Endothelial cell (in vitro differentiated cells): ENCODE data around the gene GIPC2. TPM values are rescaled to one million over a fixed set of nuclear protein-coding genes. Genes with fewer than 3 reads are reported as not detected.
A peak's percentile ranks its signal among the peaks of the same experiment; 100 is the strongest.

ENCODE experiments used
- DNase-seq: peaks from one replicate; pipeline ENCODE4 v3.0.0; 2021; ENCODE audit warnings: low spot score
- H3K27ac Mint-ChIP-seq: one replicate; pipeline ENCODE4 v1.8.0; 2021; ENCODE audit warnings: mixed read lengths, inconsistent platforms; ENCODE audit not compliant: unreplicated experiment
- H3K27me3 Mint-ChIP-seq: one replicate; pipeline ENCODE4 v1.8.0; 2021; ENCODE audit warnings: mild to moderate bottlenecking, moderate library complexity, mixed read lengths, inconsistent platforms; ENCODE audit not compliant: unreplicated experiment
- H3K36me3 Mint-ChIP-seq: one replicate; pipeline ENCODE4 v1.8.0; 2021; ENCODE audit warnings: mild to moderate bottlenecking, low read depth, mixed read lengths, inconsistent platforms; ENCODE audit not compliant: unreplicated experiment
- H3K4me1 Mint-ChIP-seq: one replicate; pipeline ENCODE4 v1.8.0; 2021; ENCODE audit warnings: mild to moderate bottlenecking, mixed read lengths, inconsistent platforms; ENCODE audit not compliant: unreplicated experiment
- H3K4me3 Mint-ChIP-seq: one replicate; pipeline ENCODE4 v1.8.0; 2021; ENCODE audit warnings: mild to moderate bottlenecking, mixed read lengths, inconsistent platforms; ENCODE audit not compliant: unreplicated experiment
- H3K9me3 Mint-ChIP-seq: one replicate; pipeline ENCODE4 v1.8.0; 2021; ENCODE audit warnings: mixed read lengths, inconsistent platforms; ENCODE audit not compliant: unreplicated experiment
- total RNA-seq: library from RNA; stranded (reverse); fragmentation: NEBNext Ultra II Directional; extraction: Animal tissue kit (Norgen Biotek cat#: 25700); gene quantifications from one replicate; pipeline ENCODE4 v1.2.1, GENCODE V29; 2021; ENCODE audit not compliant: unreplicated experiment
- TF ChIP-seq, protein P1 (sequence below): fragments of 200-600 bp; sonication (generic); IDR thresholded peaks from one replicate; pipeline ENCODE4 v1.5.0; 2021; ENCODE audit warnings: antibody characterized with exemption; ENCODE audit not compliant: unreplicated experiment

GIPC2 gene
- total RNA-seq, 1 donor from 2014 or later, result 2.9 TPM

DNA sequence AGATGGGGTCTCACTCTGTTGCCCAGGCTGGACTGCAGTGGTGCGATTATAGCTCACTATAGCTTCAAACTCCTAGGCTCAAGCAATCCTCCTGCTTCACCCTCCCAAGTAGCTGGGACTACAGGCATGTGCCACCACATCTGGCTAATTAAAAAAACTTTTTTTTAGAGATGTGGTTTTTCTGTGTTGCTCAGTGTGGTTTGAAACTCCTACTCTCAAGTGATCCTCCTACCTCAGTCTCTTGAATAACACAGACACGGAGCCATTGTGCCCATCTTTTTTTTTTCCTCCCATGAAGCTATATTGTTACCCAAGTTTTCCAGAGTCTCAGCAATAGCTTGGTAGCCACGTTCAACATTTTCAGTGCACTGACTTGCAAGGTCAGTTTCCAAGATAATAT, 2.7 kb downstream of the GIPC2 start:
- no peaks in the 10 kb centered on the region for H3K36me3 Mint-ChIP-seq
- TF ChIP-seq, protein P1, sequence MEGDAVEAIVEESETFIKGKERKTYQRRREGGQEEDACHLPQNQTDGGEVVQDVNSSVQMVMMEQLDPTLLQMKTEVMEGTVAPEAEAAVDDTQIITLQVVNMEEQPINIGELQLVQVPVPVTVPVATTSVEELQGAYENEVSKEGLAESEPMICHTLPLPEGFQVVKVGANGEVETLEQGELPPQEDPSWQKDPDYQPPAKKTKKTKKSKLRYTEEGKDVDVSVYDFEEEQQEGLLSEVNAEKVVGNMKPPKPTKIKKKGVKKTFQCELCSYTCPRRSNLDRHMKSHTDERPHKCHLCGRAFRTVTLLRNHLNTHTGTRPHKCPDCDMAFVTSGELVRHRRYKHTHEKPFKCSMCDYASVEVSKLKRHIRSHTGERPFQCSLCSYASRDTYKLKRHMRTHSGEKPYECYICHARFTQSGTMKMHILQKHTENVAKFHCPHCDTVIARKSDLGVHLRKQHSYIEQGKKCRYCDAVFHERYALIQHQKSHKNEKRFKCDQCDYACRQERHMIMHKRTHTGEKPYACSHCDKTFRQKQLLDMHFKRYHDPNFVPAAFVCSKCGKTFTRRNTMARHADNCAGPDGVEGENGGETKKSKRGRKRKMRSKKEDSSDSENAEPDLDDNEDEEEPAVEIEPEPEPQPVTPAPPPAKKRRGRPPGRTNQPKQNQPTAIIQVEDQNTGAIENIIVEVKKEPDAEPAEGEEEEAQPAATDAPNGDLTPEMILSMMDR, result no peak
- H3K4me1 Mint-ChIP-seq, result peaks cover 43% of the 10 kb centered on the region
- no peak for DNase-seq
- no peak overlapping the region for H3K4me3 Mint-ChIP-seq
- peaks cover 12% of the 10 kb centered on the region for H3K27me3 Mint-ChIP-seq
- H3K27ac Mint-ChIP-seq, result no peak overlapping the region
- H3K9me3 Mint-ChIP-seq, result no peaks in the 10 kb centered on the region

DNA sequence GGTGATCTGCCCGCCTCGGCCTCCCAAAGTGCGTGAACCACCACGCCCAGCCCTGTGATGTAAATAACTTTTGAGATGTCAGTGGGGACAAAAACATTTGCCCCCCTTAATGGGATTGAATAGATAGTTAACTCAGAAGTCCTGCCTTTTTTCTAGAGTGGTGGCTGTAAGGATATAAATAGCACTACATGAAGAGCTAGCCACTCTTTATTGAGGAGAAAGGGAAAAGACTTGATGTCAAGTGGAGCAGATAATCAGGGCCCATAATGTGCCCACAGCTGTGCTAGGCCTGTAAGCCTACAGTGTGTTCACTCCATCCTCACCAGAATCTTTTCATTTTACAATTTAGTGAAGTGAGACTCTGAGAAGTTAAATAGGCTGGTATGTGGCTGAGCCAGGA, 3.6 kb downstream of the GIPC2 start:
- Mint-ChIP-seq H3K36me3 (no peaks in the 10 kb centered on the region), H3K4me3 (no peak overlapping the region), H3K27ac (no peak overlapping the region), H3K9me3 (no peaks in the 10 kb centered on the region), H3K4me1 (peaks cover 49% of the 10 kb centered on the region), H3K27me3 (peaks cover 12% of the 10 kb centered on the region)
- no peak for DNase-seq
- TF ChIP-seq, protein P1, result no peak

DNA sequence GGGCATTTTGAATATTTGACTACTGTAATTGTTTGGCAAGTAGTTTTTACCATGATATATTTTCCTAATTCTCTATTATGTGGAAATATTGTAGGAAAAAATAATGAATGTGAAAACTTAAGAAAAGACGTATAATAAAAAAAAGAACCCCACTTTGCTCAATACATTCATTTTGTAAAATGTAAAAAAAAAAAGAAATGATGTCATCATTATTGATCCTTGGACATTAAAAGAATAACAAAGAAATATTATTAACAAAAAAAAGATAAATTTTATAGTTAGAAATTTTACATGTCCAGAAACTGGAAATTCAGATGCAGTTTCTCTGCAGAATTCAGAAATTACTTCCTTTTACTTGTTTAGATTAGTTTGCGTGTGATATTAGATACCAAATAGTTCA, 5.2 kb downstream of the GIPC2 start:
- TF ChIP-seq, protein P1, result no peak
- H3K4me1 Mint-ChIP-seq, result peaks cover 43% of the 10 kb centered on the region
- peaks cover 6% of the 10 kb centered on the region for H3K27me3 Mint-ChIP-seq
- no peaks in the 10 kb centered on the region for H3K36me3 Mint-ChIP-seq
- H3K27ac Mint-ChIP-seq, result no peak overlapping the region
- H3K4me3 Mint-ChIP-seq, result no peak overlapping the region
- no peaks in the 10 kb centered on the region for H3K9me3 Mint-ChIP-seq
- DNase-seq, result no peak

DNA sequence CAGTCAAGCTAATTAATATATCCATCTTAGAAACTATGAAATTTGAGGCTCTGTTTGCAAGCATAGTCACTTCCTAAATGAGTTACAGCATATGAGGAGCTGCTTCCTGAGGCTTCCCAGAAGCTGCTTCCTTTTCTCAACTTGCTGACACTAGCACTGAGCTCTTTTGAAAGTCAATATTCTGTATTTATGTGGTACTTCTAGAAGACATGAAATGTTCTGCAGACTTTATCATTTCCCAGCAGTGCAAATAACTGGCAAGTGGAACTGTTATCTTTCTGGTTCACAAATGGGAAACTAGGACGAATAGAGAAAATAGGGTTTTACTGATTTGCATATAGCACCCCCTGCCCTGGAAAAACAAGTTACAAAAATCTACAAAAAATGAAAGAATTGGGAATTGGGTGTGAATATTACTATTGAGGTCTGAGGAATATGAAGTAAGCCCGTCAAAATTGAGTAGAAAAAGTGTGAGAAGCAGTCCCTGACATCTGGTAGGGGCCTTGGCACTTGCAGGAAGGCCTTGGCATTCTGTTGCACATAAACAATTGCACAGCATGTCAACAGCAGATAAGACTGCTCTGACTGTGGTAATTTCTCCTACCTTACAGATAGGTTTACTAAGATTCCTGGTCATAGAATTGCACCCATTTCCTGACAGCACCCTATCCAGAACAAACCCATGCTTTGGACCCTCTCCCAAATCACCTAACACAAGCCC, 7.1 kb downstream of the GIPC2 start:
- Mint-ChIP-seq H3K4me1 (peaks cover 34% of the 10 kb centered on the region), H3K9me3 (no peaks in the 10 kb centered on the region), H3K4me3 (no peak overlapping the region), H3K36me3 (no peaks in the 10 kb centered on the region), H3K27ac (peak overlapping the region; percentile 70), H3K27me3 (no peaks in the 10 kb centered on the region)
- no peak for DNase-seq
- TF ChIP-seq, protein P1, result no peak

DNA sequence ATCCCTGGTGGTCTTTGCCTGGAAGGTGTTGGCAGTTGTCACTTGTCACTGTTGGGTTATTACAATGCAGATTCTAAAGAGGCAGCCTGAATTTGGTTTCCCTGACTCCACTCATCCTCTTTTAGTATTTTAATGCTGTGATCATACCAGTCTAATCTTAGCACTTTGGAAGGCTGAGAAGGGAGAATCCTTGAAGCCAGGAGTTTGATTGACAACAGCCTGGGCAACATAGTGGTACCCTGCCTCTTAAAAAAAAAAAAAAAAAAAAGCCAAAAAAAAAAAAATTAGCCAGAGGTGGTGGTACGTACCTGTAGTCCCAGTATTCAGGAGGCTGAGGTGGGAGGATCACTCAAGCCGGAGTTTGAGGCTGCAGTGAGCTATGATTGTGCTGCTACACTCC, 7.7 kb downstream of the GIPC2 start:
- no peaks in the 10 kb centered on the region for H3K9me3 Mint-ChIP-seq
- no peak overlapping the region for H3K4me3 Mint-ChIP-seq
- H3K27ac Mint-ChIP-seq, result no peak overlapping the region
- TF ChIP-seq, protein P1, result no peak
- H3K36me3 Mint-ChIP-seq, result no peaks in the 10 kb centered on the region
- no peaks in the 10 kb centered on the region for H3K27me3 Mint-ChIP-seq
- peaks cover 32% of the 10 kb centered on the region for H3K4me1 Mint-ChIP-seq
- DNase-seq, result no peak
